NCI-H446 (cell line): ENCODE measurements around the gene KRT3.

ENCODE experiments used
- DNase-seq, 2 experiments: peaks; one replicate each; lab custom pipeline; 2025; lab: John Stamatoyannopoulos, UW

The KRT3 gene

DNA sequence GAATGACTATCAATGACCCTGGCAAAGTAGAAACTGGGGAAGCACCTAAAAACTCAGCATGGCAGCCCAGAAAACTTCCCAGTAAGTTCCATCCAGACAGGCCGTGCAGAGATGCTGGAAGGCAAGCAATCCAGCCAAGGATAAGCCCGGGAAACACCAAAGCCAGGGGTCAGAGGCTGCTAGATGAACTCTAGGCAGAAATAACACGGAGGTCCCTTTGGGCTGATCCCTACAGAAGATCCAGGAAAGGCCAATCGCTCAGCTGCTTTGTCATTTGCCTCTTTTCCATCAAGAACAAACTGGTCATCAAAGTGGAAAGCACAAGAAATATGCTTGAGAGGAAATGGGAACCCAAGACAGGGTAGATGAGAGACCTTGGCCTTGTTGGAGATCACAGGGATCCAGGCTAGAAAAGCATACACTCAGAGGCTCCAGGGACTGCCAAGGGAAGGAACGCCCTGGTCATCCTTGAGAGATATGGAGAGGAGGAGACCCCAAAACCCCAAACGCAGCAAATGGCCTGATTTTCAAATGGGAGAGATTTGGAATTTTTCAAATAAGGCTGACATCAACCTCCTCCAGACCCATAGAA lies 31.7 kb upstream of the KRT3 start:
- no peak for DNase-seq

DNA sequence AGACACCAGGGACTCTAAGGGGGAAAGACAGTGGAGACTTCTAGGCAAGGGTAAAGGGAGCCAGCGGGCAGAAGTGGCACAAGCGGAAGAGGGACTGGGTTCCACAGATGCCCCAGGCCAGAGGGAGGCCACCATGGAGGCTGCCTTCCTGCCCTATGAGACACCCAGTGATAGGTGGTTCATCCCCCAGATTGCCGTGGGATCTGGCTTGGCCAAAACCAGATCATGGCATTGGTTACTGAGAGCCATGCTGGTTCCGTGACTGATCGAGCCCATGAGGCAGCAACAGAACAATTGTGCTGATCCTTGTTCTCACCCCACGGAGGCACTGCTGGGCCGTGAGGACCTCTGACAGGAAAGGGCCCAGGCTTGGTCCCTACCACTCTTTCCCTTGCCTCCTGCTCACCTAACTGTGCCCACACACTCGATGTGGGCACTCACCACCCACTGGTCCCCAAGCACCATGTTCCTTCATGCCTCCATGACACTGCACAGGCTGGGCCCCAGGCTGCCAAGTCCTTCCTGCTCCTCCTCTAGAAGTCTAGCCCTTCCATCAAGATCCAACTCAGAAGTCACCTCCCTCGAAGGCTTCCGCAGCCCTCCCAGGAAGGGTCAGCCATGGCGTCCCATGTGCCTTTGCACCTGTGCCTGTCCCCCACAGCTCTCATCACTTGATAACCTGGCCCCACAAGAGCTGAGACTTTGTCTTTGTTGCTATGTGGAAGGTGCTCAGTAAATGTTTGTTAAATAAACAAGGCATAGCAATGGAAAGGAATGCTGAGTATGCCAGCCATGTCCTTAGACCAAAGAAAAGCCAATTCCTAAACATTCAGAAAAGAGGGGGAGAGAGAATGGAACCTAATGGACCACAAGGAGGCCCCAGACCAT lies 30.9 kb upstream of the KRT3 start:
- DNase-seq, result no peak

DNA sequence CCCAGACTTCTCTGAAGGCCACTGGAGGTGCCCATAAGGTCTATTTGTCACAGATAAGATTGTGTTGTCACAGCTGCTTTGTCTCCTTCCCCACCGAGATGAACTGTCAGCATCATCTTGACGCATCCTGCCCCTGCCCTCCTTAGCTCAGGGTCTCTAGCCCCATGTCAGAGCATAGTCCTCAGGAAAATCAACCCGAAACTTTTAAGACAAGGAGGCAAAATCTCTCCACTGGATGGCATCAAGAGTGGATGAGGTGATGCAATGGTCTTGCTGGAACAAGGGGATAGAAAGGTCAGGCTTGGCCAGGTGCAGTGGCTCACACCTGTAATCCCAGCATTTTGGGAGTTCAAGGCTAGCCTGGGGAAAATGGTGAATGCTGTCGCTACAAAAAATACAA lies 30.0 kb upstream of the KRT3 start:
- DNase-seq, result no peak

DNA sequence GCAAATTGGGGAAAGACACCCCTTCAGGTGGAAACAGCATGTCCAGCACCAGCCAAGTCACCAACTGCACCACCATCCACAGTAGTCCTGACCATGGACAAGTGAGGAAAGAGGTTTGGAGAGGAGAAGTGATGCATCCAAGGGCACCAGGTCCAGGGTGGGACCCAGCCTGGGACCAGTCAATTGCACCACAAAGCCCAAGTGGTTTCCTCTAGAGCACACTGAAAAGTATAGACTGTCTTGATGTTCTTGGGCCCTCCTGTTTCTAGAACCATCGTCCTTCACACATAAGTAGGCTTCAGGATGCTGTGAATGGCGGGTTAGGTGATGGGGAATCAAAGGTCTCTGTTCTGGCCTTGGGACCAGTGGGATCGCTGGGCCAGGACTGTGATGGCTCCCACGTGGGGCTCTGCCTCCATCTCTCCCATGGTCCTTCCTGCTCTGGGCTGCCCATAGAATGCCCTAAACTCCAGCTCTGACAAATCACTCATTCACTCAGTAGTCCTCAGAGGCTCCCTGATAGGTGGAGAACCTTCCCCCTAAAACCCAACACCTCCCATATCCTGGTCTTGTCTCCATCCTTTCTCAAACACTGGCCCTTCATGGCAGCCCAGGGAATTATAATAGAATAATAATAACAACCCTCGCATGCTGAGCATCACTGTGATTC lies 29.0 kb upstream of the KRT3 start:
- no peak for DNase-seq

DNA sequence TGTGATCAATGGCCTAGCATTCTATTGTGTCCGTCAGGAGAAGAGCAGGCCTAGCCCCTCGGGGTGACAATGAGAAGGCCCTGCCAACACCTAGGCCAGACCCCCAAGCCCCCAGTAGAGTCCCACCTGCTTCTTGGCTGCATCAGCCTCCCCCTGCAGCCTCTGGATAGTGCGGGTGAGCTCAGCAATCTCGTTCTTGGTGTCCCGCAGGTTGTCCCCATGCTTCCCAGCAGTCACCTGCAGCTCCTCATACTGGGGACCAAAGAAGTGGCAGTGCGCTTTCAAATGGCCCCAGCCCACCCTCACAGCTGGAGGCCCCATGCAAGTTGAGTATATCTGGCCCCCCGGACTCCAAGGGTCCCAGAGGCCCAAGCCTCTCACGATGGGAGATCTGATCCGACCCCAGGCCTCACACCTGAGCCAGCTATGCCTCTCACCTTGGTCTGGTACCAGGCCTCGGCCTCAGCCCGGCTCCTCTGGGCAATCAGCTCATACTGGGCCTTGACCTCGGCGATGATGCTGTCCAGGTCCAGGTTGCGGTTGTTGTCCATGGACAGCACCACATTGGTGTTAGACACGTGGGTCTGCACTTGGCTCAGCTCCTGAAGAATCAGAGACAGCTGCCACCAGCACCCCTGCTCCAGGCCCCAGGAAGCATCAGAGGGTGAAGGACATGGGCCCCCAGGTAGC lies 28.0 kb upstream of the KRT3 start:
- DNase-seq, result no peak

DNA sequence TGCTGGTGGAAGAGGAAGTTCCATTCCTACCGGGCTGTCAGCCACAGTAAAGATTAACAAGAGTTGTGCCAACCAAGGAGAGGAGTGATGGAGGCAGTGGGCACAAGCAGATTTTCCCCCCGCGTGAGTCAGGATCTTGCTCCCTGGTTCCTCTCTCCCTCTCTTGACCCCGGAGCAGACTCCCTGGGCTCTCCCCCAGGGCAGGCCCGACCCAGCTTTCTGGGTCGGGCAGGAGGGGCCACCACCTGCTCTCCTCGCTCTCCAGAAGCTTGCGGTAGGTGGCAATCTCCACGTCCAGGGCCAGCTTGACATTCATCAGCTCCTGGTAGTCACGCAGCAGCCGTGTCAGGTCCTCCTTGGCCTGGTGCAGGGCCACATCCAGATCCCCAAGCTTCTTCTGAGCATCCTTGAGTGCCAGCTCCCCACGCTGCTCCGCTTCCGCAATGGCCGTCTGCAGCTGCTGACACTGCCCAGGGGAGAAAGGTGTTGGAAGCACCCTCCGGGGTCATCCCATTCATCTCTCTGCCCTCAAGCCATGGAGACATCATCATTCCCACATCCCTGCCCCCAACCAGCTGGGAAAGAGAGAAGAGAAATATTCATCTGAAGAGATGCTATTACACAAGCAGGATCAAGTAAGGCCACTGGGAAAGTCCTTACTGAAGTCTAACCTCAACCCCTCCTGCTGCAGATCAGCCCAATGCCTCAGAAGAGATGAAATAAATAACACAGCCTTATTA lies 27.0 kb upstream of the KRT3 start:
- DNase-seq, result no peak

DNA sequence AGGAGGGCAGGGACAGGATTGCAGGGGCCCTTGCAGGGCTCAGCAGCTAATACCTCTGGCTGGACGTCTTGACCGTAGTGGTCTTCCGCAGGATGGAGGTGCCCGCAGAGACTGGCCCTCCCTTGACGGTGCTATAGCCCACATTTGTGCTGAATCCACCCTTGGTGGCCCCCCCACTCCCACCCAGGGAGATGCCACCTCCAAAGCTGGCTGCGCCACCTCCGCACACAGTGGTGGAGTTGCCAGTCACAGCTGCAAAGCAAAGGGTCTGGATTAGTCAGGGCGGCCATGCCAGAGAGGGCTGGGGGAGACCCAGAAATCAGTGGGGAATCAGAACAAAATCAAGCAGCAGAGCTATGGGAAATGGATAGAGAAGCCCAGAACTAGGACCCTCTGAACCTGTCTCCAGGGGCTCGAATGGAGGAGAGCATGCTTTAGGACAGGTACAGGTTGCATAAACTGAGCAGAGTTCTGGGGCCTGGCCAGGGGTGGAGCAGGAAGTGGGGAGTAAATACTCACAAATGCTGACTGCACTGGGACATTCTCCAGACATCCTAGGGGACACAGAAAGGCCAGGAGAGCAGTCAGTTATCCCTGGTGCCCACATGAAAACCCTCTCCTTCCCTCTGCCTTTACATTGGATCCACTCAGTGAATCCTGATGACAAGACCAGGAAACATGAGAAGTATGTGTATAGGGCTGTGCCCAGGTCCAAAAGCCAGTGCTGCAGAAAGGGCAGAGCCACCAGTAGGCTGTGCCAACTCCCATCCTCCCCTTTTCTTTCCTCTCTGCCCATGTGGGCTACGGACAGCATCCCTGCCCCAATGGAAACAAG lies 26.1 kb upstream of the KRT3 start:
- no peak for DNase-seq

DNA sequence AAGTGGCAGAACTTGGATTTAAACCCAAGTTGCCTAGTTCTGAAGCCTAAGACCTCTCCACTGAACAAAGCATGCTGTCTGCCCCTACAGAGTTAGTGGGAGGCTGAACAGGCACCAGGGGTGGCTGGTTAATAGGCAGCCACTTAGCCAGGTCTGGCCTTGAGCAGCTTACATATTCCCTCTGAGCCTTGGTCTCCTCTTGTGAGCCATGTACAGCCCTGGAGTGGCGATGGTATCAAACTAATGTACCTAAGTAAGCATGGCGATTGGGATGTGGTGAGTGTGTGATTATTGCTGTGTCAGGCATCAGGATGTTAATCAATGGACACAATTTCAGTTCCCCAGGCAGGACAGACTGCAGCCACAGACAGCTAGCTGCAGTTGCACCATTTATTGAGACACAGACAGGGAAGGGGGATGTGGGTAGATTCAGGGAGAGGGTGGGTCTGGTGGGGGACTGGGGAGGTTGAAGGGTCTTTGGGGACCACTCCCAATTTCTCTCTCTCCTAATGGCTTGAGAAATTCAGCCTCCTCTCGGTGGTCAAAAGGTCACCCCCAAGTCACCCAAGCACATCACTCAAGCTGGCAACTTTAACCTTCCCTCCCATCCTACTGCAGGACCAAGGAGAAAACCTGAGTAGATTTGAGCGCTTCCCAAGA lies 25.3 kb upstream of the KRT3 start:
- DNase-seq, result no peak

DNA sequence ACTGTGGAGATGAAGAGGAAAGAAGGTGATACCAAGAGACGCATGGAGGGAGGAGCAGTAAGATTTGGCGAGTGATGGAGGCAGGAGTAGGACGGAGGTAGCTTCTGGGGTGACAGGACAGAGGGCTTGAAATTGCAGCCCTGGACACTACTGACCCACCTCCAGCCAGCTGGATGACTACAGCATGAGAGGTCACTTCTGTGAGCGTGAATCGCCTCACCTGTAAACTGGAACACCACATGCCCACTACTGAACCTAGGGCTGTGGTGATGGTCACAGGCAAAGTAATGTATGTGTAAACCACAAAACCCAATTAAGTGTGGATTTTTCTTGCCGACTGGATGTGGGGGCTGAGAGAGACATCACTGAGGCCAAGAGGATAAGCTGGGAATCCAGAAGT lies 24.6 kb upstream of the KRT3 start:
- DNase-seq, result no peak

DNA sequence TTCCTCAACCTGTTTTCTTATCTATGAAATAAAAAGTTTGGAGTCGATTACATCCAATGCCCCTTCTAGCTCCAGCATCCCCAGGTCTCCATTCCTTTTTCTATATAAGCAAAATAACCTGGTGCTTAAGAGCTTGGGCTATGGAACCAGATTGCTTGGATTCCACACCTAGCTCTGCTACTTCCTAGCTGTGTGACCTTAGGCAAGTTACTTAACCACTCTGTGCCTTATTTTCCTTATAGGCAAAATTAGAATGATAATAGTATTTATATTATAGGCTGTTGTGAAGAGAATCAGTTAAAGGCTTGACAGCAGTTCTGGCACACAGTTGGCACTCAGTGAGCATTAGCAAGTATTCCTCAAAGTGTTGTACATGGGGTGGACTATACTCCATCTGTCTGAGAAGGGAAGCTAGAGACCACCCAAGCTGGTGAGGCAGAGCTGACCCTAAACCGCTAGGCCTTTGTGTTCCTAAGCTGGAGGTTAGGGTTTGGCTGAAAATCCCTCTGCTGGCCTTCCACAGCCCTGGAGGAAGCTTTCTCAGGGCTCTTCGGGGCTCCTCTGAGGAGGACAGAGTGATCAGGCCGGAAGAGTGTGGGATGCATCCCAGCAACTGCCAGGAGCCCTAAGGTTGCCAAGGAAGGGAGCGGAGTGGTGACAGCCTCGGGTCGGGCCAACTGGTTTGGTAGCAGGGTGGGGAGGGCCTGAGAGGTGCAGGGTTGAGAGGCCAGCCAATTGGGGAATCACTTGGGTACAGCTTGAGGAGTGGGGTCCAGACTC lies 24.0 kb upstream of the KRT3 start:
- DNase-seq, result no peak

DNA sequence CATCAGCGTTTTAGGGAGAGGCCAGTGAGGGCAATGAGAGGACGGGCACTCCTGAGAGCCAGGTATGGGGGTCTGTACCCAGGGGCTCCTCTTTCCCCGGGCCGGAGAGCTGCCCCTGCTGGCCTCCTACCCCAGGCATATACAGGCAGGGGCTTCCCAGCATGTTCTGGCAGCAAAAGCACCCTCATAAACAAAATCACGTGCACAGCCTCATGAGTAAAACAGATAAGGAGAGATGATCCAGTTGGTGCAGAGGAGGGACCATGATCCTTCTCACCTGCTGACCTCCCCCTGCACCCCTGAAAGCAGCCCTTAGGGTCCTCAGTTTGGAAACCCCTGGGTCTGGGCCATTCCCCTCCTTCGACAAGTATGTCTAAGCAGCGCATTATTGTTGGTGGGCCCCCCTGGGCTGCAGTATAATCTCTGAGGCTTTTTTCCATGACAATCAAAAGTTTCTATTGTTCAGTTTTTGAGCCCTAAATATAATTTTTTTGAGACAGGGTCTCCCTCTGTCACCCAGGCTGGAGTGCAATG lies 23.0 kb upstream of the KRT3 start:
- no peak for DNase-seq

DNA sequence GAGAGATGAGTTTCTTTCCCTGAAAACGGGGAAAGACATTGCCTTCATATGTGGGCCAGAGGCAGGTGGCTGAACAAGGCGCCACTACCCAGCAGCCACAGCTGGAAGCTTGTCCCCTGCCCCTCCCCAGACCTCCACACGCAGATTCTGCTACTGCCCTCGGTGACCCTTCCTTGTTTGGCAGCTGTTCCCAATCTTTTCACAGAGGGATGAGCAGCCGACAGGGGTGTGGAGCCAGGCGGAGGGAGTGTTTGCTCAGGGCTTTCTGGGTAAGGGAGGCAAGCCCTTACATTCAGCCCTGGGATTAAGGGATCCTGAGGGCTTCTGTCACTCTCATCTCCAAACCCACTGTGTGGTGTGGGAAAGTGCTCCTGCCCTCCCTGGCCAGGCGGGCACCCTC lies 22.5 kb upstream of the KRT3 start:
- no peak for DNase-seq

DNA sequence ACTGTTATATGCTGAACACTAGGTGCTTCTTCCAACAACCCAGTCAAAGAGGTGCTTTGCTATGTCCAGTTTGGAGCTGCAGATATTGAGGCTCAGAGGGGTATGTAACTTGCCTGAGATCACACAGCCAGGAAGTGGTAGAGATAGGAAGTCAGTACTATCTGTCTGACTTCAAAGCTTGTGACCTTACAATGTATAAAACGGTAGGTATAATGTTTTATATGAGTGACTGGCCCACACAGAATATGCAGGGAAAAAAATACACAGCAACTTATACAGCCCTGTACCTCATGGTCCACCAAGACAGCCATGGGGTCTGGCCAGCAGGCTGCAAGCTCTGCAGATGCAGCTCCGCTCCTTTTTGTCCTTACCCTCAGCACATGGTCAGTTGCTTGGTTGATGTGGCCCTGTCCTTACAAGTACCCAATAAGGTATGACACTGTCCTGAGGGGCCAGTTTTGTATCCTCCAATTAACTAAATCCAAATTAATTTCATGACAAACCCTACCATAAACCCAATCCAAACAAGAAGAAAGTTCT lies 21.9 kb upstream of the KRT3 start:
- DNase-seq, result no peak

DNA sequence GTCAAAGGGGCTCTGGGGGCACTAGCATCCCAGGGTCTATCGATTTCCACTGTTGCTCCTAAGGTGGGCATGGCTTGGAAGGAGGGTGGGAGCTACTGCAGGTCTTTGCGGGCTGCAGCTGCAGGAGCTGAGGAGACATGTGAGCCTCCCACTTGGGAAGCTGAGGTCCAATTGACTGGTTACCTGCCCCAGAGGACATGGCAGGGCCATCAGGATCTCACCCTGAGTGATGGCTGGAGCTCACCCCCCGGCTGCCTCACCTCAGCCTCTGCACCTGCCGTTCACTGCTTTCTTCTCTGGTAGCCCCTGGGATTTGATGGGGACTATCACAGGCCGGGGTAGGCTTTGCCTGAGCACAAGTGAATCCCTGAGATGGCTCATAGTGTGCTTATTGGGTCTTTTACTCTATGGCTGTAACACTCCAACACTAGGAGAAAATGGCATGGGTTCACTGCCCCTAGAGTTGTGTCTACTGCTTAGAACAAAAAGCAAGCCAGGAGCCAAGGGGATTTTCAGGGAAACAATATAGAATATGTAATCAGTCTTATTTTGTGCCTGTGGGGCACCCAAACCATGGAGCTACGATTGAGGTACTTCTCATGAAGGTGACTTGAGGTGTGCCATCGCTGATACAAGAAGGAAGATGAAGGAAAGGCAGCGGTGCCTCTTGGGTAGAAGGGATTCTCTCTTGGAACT lies 21.2 kb upstream of the KRT3 start:
- DNase-seq, result no peak

DNA sequence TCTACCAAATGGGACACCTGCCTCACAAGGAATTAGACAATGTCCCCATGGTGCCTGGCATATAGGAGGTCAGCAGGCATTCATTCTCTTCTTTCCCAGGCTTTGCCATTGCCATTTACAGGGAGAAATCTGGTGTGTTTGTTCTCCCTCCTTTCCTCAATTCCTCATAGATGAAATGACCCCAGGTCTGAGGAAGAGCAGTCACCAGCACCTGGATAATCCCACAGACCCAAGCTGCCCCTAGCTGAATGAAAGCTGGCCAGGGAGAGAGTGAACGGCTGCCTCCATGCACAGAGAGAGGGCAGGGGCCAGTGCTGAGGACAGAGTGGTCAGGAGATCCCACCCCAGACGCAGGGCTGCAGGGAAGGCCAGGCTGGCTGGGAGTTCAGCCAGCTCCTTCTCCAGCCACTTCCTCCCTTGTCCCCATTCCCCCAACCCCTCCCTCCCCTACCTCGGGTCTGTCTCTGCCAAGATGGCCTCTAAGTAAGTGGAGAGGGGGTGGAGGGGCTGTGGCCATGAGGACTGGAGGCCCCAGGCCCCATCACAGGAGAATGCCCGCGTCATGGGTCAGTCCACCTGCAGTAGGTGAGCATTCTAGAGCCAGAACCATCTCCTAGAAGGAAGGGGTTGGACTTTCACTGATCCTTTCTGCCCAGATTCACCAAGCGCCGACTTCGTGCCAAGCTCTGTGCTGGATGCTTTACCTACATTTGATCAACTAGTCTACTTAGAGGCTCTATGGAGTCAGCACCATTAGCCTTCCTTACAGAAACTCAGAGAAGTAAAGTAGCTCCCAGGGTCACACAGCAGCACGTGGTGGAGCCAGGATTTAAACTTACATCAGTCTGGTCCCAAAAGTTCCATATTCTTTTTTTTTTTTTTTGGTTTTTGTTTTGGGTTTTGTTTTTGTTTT lies 20.0 kb upstream of the KRT3 start:
- no peak for DNase-seq

DNA sequence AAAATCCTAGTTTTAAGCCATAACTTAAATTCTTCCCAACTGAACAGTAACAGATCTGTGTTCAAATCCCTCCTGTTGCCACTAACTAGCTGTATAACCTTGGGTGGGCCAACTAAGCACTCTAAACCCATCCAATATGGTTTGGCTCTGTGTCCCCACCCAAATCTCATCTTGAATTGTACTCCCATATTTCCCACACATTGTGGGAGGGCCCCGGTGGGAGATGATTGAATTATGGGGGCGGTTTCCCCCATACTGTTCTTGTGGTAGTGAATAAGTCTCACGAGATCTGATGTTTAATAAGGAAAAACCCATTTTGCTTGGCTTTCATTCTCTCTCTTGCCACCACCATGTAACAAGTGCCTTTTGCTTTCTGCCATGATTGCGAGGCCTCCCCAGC lies 19.2 kb upstream of the KRT3 start:
- no peak for DNase-seq

DNA sequence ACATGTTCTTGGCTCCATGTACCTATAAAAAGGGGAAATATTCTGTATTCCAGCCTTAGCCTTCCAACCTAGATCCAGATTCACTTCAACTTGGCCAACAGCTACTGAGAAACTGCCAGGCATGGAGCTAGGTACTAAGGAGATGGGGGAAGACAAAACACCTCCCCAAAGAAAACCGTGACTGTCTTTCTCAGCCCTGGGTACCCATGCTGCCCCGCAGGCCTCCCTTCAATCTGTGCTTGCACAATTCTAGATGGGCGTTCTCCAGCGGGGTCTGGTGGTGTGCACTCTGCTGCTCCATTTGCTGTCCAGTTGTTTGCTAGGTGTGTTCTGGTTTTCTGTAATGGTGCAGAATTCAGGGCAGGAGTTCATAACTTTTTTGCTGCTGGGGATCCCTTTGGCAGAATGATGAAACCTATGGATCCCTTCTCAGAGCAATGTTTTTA lies 18.8 kb upstream of the KRT3 start:
- no peak for DNase-seq
